Esophagus squamous epithelium (tissue), 5 donors: ENCODE measurements around the gene KMT2C. TPM values are rescaled to one million over a fixed set of nuclear protein-coding genes. Genes with fewer than 3 reads are reported as not detected.

Experiments
- DNase-seq: peaks from one replicate; lab custom pipeline; 2025; lab: John Stamatoyannopoulos, UW
- H3K27ac ChIP-seq, 4 donors: fragments of 200-600 bp; sonication (generic); one replicate each; pipeline ENCODE4 v1.5.1; 2016 to 2019; ENCODE audit warnings: mild to moderate bottlenecking in 1 of 4
- H3K27me3 ChIP-seq, 4 donors: fragments of 200-600 bp; sonication (generic); 1 replicate in 3 of 4; 2 replicates in 1 of 4; pipeline versions ENCODE4 v1.5.1 to v1.6.0; 2017 to 2021; ENCODE audit warnings: antibody characterized with exemption in 1 of 4
- H3K36me3 ChIP-seq, 3 donors: fragments of 200-600 bp; sonication (generic); one replicate each; pipeline ENCODE4 v1.5.1; 2016 to 2019
- H3K4me1 ChIP-seq, 3 donors: fragments of 200-600 bp; sonication (generic); one replicate each; pipeline ENCODE4 v1.5.1; 2017 to 2019
- H3K4me3 ChIP-seq, 4 donors: fragments of 200-600 bp; sonication (generic); 1 replicate in 3 of 4; 2 replicates in 1 of 4; pipeline ENCODE4 v1.5.1; 2016 to 2019; ENCODE audit warnings: mild to moderate bottlenecking in 2 of 4, moderate library complexity in 1 of 4
- H3K9me3 ChIP-seq, 3 donors: fragments of 200-600 bp; sonication (generic); one replicate each; pipeline ENCODE4 v1.5.1; 2016 to 2019
- POLR2A ChIP-seq, 4 donors: fragments of 450-650 bp; IDR thresholded peaks; one replicate each; pipeline ENCODE4 v1.6.1; 2017; ENCODE audit warnings: antibody characterized with exemption in 4 of 4, mild to moderate bottlenecking in 4 of 4, moderate library complexity in 3 of 4
- WGBS, 2 donors: methylation state at CpG; one replicate each; pipeline ENCODE4 v1.1.5; 2018; 5-methylcytosine and 5-hydroxymethylcytosine counted together
- intact Hi-C: fragments of 100-400 bp; cut with DNase I; formaldehyde crosslinking; loops from one replicate; pipeline ENCODE4 v1.15.0; 2022
- total RNA-seq, 4 donors: library from RNA; depleted of rRNA; stranded (reverse); fragments of >200 nt; gene quantifications; one replicate each; pipeline ENCODE4 v1.1.0, GENCODE V29; 2016
- TF ChIP-seq, protein P1 (sequence below), 6 experiments: fragments of 450-650 bp in 4 of 6; fragments of 200-600 bp in 2 of 6; sonication (generic) in 2 of 6; IDR thresholded peaks; one replicate each; pipeline ENCODE4 v1.5.1; 2016 to 2019; ENCODE audit warnings: antibody characterized with exemption in 6 of 6, mild to moderate bottlenecking in 4 of 6, moderate library complexity in 4 of 6
- donor health status: DM: yes; HTN: yes; CAD: no.

KMT2C gene
- total RNA-seq, 4 donors from 2014 or later, result 25.1 to 64.7 (median 43.4) TPM

DNA sequence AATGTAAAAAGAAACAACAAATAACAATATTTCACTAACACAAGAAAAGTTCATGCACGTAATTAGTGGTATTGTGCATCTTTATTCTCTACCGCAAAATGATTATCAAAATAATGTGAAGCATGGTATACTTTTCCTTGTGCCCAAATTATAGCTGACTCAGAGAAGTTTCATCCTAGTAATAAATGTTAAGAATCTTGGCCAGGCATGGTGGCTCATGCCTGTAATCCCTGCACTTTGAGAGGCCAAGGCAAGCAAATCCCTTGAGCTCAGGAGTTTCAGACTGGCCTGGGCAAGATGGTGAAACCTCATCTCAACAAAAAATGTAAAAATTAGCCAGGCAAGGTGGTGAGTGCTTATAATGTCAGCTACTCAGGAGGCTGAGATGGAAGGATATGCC, 105.0 kb downstream of the KMT2C start:
- WGBS, 2 donors, result 77 to 86% methylated on average over 2 of the region's 2 CpGs
- DNase-seq, result no peak
- H3K9me3 ChIP-seq, result no peaks in the 10 kb centered on the region
- intact Hi-C loops, result no loop called here
- H3K36me3 ChIP-seq, result peaks cover 0 to 48% (median 7%) of the 10 kb centered on the region in 3 donors
- peaks cover 3 to 18% (median 6%) of the 10 kb centered on the region in 3 donors for H3K4me1 ChIP-seq
- H3K27me3 ChIP-seq, result no peaks in the 10 kb centered on the region
- no peak overlapping the region for H3K27ac ChIP-seq
- H3K4me3 ChIP-seq, result no peak overlapping the region
- no peak for TF ChIP-seq POLR2A (IDR thresholded peaks at IDR 0.05)
- TF ChIP-seq, protein P1, sequence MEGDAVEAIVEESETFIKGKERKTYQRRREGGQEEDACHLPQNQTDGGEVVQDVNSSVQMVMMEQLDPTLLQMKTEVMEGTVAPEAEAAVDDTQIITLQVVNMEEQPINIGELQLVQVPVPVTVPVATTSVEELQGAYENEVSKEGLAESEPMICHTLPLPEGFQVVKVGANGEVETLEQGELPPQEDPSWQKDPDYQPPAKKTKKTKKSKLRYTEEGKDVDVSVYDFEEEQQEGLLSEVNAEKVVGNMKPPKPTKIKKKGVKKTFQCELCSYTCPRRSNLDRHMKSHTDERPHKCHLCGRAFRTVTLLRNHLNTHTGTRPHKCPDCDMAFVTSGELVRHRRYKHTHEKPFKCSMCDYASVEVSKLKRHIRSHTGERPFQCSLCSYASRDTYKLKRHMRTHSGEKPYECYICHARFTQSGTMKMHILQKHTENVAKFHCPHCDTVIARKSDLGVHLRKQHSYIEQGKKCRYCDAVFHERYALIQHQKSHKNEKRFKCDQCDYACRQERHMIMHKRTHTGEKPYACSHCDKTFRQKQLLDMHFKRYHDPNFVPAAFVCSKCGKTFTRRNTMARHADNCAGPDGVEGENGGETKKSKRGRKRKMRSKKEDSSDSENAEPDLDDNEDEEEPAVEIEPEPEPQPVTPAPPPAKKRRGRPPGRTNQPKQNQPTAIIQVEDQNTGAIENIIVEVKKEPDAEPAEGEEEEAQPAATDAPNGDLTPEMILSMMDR (IDR thresholded peaks at IDR 0.05), result no peak

DNA sequence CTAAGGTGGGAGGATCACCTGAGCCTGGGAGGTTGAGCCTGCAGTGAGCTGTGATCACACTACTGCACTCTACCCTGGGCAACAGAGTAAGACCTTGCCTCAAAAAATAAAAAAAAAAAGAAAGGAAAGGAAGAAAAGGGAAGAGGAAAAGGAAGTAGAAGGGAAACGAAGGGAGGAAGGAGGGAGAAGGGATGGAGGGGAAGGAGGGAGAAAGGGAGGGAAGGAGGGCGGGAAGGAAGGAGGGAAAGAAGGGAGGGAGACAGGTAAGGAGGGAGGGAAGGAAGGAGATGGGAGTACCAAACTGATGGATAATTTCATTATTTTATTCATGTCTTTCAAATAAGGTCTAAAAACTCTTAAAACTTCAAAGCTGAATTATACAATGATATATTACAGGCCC, 106.3 kb downstream of the KMT2C start:
- Histone ChIP-seq H3K27me3 (no peaks in the 10 kb centered on the region), H3K27ac (no peak overlapping the region), H3K4me1 (peaks cover 0 to 8% (median 0%) of the 10 kb centered on the region in 3 donors), H3K4me3 (no peak overlapping the region), H3K36me3 (peaks cover 0 to 59% (median 7%) of the 10 kb centered on the region in 3 donors), H3K9me3 (no peaks in the 10 kb centered on the region)
- no peak for DNase-seq
- WGBS, 2 donors, result 69 to 95% methylated on average over 2 of the region's 2 CpGs
- TF ChIP-seq POLR2A (IDR thresholded peaks at IDR 0.05), result no peak
- TF ChIP-seq, protein P1 (IDR thresholded peaks at IDR 0.05), result no peak
- intact Hi-C loops, result no loop called here

DNA sequence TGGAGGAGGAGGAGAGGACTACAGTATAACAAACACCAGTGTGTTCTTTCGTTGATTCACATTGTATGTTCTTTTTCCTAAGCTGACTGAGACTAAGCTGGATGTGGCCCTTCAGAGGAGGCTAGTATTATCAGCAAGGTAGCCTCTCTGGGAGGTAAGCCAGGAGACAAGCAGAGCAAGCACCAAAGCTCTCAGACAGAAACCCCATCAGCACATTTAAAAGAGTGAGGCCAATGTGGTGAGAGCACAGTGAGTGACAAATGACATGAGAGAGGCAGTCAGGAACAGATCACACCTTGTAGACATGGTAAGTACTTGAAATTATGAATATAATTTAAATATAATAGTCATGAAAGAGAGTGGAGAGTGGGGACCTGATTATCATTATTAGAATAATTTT, 107.6 kb downstream of the KMT2C start:
- WGBS, 2 donors, result 93 to 100% methylated on average over 1 of the region's 1 CpG
- DNase-seq, result no peak

DNA sequence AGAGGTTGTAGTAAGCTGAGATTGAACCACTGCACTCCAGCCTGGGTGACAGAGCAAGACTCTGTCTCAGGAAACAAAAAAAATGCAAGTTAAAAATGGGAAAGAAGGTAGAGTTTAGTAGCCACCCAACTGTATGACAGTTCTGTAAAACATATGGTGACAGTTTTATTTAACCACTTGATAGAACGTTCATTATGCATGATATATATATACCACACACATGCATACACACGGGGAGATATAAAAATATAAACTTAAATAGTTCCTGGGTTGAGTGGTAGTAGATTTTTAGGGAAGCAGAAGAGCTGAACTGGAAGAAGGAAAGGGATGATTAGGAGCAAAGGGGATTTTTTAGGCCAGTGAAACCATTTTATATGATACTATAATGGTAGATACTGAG, 120.0 kb downstream of the KMT2C start:
- H3K4me1 ChIP-seq, result peaks cover 0 to 43% (median 9%) of the 10 kb centered on the region in 3 donors
- no peaks in the 10 kb centered on the region for H3K9me3 ChIP-seq
- H3K36me3 ChIP-seq, result peaks cover 0 to 28% (median 0%) of the 10 kb centered on the region in 3 donors
- TF ChIP-seq POLR2A (IDR thresholded peaks at IDR 0.05), result no peak
- TF ChIP-seq, protein P1 (IDR thresholded peaks at IDR 0.05), result no peak
- WGBS, 2 donors, result 77% methylated on average over 2 of the region's 2 CpGs
- H3K4me3 ChIP-seq, result no peak overlapping the region
- no peaks in the 10 kb centered on the region for H3K27me3 ChIP-seq
- intact Hi-C loops, result no loop called here
- H3K27ac ChIP-seq, result no peak overlapping the region
- DNase-seq, result no peak

More for the DNA sequence above, 107.6 kb downstream of the KMT2C start:
- peaks cover 0 to 65% (median 7%) of the 10 kb centered on the region in 3 donors for H3K36me3 ChIP-seq
- H3K27ac ChIP-seq, result no peak overlapping the region
- no peaks in the 10 kb centered on the region for H3K27me3 ChIP-seq
- intact Hi-C loops, result no loop called here
- TF ChIP-seq POLR2A (IDR thresholded peaks at IDR 0.05), result no peak
- TF ChIP-seq, protein P1 (IDR thresholded peaks at IDR 0.05), result no peak
- peaks cover 0 to 8% (median 0%) of the 10 kb centered on the region in 3 donors for H3K4me1 ChIP-seq
- no peaks in the 10 kb centered on the region for H3K9me3 ChIP-seq
- H3K4me3 ChIP-seq, result no peak overlapping the region

DNA sequence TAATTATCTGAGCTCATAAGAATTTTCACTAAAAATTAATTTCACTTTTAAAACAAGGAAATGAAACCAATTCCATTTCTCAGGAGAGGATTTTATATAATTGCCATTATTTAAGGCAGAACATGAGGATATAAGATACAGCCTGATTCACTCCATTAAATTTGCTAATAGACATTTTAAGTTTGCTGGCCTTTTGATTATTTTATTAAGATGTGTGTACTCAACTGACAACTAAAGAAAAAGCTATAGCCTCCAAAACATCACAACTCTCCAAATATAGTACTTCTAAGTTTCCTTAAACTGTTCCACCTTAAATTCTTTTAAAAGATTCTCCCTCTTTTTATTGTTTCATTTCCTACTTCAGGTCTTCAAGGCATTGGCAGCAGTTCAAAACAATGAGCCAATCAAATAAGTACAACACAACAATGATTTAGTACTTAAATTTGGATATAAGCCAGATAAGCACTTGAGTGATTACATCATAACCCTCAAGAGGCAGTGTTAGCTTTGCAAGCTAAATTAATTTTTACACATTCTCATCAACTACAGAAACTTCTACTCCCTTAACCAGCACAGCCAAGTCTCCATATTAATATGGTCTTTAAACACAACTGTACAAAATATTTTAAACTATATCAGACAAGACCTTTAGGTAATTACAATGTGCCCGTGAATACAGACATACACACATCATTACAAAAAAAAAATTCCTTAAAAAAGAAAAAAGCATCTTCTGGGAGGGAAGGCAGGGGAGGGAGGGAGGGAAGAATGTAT, 121.8 kb downstream of the KMT2C start:
- intact Hi-C loops, result no loop called here

More for the DNA sequence above, 121.8 kb downstream of the KMT2C start:
- Histone ChIP-seq H3K36me3 (peaks cover 0 to 38% (median 3%) of the 10 kb centered on the region in 3 donors), H3K27ac (peak overlapping the region in 1 of 4 donors; percentile 39), H3K4me3 (no peak overlapping the region), H3K4me1 (peaks cover 0 to 43% (median 9%) of the 10 kb centered on the region in 3 donors), H3K27me3 (no peaks in the 10 kb centered on the region), H3K9me3 (no peaks in the 10 kb centered on the region)
- TF ChIP-seq, protein P1 (IDR thresholded peaks at IDR 0.05), result no peak
- TF ChIP-seq POLR2A (IDR thresholded peaks at IDR 0.05), result no peak
- 38 to 75% methylated on average over 1 of the region's 1 CpG for WGBS, 2 donors
- no peak for DNase-seq
